ENCODE data around the gene GET4. TPM values are rescaled to one million over a fixed set of nuclear protein-coding genes. Genes with fewer than 3 reads are reported as not detected.

The GET4 gene
- total and polyA plus RNA-seq, 2 of the 13 experiments (the other 11 are each of a cell fraction or from before 2014, with no cell fraction given) = 28.2 to 35.2 TPM

DNA sequence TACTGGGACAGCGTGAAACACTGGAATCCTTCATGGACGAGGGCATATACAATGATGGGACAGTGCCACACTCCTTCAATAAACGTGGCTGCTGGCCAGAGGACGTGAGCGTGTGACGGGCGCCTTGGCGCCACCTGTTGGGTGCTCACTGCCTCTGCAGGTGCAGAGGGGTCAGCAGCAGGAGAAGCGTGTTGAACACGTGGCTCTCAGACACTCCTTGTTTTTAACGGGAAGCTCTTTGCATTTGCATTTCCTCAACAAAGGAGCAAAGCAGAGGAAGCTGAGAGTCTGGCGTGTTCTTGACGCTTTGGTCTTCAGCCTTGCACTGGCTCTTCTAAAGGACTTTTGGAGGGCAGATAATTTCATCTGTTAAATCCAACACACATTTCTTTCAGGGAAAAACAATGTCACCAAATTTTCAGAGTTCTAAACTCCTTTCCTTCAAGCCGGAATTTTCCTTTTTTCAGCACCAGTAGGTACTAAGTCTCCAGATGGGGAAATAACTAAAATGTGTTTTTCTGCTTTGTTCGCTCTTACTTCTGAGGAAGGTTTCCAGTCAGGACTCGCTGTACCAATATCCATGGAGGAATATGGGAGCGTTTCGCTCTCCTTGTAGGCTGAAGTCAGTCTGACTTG, 2.9 kb upstream of the GET4 start (continued):
- TF ChIP-seq, protein P1, sequence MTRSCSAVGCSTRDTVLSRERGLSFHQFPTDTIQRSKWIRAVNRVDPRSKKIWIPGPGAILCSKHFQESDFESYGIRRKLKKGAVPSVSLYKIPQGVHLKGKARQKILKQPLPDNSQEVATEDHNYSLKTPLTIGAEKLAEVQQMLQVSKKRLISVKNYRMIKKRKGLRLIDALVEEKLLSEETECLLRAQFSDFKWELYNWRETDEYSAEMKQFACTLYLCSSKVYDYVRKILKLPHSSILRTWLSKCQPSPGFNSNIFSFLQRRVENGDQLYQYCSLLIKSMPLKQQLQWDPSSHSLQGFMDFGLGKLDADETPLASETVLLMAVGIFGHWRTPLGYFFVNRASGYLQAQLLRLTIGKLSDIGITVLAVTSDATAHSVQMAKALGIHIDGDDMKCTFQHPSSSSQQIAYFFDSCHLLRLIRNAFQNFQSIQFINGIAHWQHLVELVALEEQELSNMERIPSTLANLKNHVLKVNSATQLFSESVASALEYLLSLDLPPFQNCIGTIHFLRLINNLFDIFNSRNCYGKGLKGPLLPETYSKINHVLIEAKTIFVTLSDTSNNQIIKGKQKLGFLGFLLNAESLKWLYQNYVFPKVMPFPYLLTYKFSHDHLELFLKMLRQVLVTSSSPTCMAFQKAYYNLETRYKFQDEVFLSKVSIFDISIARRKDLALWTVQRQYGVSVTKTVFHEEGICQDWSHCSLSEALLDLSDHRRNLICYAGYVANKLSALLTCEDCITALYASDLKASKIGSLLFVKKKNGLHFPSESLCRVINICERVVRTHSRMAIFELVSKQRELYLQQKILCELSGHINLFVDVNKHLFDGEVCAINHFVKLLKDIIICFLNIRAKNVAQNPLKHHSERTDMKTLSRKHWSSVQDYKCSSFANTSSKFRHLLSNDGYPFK (CRISPR knock-in tag; IDR thresholded peaks at IDR 0.05; ENCODE audit: borderline replicate concordance) = peak; percentile 57; the same call in 1 of the 2 replicates
- TF ChIP-seq ZNF441 (CRISPR knock-in tag; IDR thresholded peaks at IDR 0.05; ENCODE audit: borderline replicate concordance) (peak; percentile 90), HOXA7 (CRISPR knock-in tag; IDR thresholded peaks at IDR 0.05) (no peak), HNF4A (CRISPR knock-in tag; IDR thresholded peaks at IDR 0.05) (peak; percentile 55; the same call in 1 of the 2 replicates), SUZ12 (IDR thresholded peaks at IDR 0.05; ENCODE audit: low read depth, low read length) (no peak), RELA (CRISPR knock-in tag; IDR thresholded peaks at IDR 0.05) (no peak), RBFOX2 (IDR thresholded peaks at IDR 0.05; ENCODE audit: low read depth, low read length) (no peak), REL (CRISPR knock-in tag; conservative IDR thresholded peaks at IDR 0.05) (0 out of 2 replicates have a peak, but pooled peaks have one; percentile 45), MLX (CRISPR knock-in tag; IDR thresholded peaks at IDR 0.05) (peak; percentile 98), KDM5B (CRISPR knock-in tag; IDR thresholded peaks at IDR 0.05; ENCODE audit: borderline replicate concordance) (peak; percentile 88; the same call in 1 of the 2 replicates), NR2C2 (CRISPR knock-in tag; IDR thresholded peaks at IDR 0.05; ENCODE audit: borderline replicate concordance) (peak; percentile 58), RBM39 (IDR thresholded peaks at IDR 0.05; ENCODE audit: low read depth, low read length, poor library complexity, severe bottlenecking) (no peak), RFXANK (CRISPR knock-in tag; IDR thresholded peaks at IDR 0.05) (no peak), CBX5 (CRISPR knock-in tag; IDR thresholded peaks at IDR 0.05; ENCODE audit: borderline replicate concordance) (peak; percentile 78; the same call in 1 of the 2 replicates), ZBTB25 (CRISPR knock-in tag; IDR thresholded peaks at IDR 0.05) (peak; percentile 85), HCFC1 (IDR thresholded peaks at IDR 0.05; ENCODE audit: low read depth, low read length) (no peak), BRF2 (CRISPR knock-in tag; IDR thresholded peaks at IDR 0.05) (no peak), ASH2L (IDR thresholded peaks at IDR 0.05; ENCODE audit: insufficient read length, low read depth, low read length) (peak; percentile 35), RARG (CRISPR knock-in tag; IDR thresholded peaks at IDR 0.05; ENCODE audit: low read depth) (no peak), NR2F1 (CRISPR knock-in tag; IDR thresholded peaks at IDR 0.05) (peak in 1 of 2 experiments; percentile 74; a peak in 2 of 4 replicates), ZNF367 (CRISPR knock-in tag; IDR thresholded peaks at IDR 0.05; ENCODE audit: borderline replicate concordance) (0 out of 2 replicates have a peak, but pooled peaks have one; percentile 47)
- TF ChIP-seq, protein P2, sequence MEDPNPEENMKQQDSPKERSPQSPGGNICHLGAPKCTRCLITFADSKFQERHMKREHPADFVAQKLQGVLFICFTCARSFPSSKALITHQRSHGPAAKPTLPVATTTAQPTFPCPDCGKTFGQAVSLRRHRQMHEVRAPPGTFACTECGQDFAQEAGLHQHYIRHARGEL (CRISPR knock-in tag; IDR thresholded peaks at IDR 0.05) = no peak
- TF ChIP-seq, protein P3, sequence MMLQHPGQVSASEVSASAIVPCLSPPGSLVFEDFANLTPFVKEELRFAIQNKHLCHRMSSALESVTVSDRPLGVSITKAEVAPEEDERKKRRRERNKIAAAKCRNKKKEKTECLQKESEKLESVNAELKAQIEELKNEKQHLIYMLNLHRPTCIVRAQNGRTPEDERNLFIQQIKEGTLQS (CRISPR knock-in tag; IDR thresholded peaks at IDR 0.05) = 0 out of 2 replicates have a peak, but pooled peaks have one; percentile 30

All from HepG2 (cell line).